Measurements from ENCODE around the gene FREM2.

The FREM2 gene

DNA sequence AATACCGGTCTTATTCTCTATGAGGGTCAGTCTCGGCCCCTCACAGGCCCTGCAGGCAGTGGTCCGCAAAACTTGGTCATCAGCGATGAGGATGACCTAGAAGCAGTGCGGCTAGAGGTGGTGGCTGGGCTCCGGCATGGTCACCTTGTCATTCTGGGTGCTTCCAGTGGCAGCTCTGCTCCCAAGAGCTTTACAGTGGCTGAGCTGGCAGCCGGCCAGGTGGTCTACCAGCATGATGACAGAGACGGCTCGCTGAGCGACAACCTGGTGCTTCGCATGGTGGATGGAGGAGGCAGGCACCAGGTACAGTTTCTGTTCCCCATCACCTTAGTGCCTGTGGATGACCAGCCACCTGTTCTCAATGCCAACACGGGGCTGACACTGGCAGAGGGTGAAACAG lies 1.8 kb downstream of the FREM2 start:
- no peak for DNase-seq

DNA sequence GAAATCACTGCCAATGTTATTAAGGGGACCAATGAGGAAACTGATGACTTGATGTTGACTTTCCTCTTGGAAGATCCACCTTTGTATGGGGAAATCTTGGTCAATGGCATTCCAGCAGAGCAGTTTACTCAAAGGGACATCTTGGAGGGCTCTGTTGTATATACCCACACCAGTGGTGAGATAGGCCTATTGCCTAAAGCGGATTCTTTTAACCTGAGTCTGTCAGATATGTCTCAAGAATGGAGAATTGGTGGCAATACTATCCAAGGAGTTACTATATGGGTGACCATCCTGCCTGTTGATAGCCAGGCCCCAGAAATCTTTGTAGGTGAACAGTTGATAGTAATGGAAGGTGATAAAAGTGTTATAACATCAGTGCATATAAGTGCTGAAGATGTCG lies 3.4 kb downstream of the FREM2 start:
- no peak for DNase-seq

DNA sequence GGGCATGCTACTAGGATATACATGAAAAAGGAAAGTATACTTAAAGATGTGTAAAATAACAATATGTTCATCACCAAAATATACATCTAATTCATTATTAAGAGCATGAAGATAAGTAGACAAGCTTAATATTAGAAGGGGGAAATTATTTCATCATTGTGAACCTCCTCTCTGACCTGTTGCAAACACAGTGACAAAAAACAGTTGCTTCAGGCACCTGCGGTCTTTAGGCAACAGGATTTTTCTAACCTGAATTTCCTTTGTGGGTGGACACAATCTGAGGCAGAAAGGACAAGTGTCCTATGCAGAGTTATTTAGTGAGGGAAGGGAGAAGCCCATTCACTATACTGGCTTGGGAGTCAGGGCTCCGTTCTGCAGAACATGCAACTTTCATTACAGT lies 6.3 kb downstream of the FREM2 start:
- no peak for DNase-seq

- DNase-seq: no peak
Observed at GRCh38 chr13:38693641-38694040, 6.8 kb downstream of the FREM2 start.

DNA sequence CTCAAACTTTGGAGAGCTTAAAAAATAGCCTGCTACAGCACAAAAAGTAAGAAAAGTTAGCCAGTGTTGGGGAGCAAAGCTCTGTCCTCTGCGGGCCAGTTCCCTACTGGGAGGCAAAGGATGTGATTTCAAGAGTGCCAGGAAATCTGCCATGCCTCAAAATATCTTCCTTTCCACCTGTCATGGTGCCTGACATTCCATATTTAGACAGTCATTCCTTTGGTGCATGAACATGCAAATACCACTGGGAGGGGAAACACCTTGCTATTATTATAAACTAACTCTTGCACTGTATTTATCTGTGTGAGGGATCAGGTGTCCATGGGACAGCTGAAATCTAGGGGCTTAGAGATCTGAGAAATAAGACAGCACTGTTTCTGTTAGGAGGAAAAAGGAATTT lies 10.3 kb downstream of the FREM2 start:
- DNase-seq: no peak

DNA sequence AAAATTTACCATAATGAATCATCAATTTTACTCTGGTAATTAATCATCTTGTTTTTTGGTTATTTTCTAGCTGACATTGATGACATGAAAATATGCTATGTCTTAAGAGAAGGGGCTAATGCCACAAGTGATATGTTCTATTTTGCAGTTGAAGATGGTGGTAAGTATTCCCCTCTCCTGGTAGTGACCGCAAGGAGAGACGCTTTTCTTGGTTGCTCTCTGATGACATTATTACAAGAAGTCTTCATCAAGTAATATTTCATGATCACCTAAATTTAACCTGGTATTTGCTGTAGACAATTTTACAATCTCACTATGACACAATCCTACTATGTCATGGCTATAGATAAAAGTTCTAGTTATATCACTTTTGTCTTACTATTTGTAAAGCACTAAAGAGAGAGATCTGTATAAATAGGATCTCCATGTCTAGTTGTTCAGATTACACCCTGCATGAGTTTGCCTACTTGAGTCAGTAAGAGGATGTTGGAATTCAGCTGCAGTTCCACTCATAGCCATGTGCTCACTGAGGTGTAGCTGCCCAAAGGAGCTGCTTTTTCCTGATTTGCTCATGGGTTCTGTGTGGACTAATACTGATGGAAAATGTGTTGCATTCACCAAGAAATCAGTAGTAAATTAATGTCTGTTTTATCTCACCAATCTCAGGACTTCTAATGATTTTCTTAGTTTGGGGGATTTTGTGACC lies 10.9 kb downstream of the FREM2 start:
- no peak for DNase-seq

- DNase-seq: no peak
Observed at GRCh38 chr13:38700051-38700450, 13.2 kb downstream of the FREM2 start.

- no peak for DNase-seq
Observed at GRCh38 chr13:38702669-38703068, 15.8 kb downstream of the FREM2 start.

GRCh38 chr13:38703255-38703654 lies 16.4 kb downstream of the FREM2 start:
- no peak for DNase-seq

- no peak for DNase-seq
Observed at GRCh38 chr13:38705365-38705764, 18.5 kb downstream of the FREM2 start.

GRCh38 chr13:38707460-38707859 lies 20.6 kb downstream of the FREM2 start:
- DNase-seq: no peak

DNA sequence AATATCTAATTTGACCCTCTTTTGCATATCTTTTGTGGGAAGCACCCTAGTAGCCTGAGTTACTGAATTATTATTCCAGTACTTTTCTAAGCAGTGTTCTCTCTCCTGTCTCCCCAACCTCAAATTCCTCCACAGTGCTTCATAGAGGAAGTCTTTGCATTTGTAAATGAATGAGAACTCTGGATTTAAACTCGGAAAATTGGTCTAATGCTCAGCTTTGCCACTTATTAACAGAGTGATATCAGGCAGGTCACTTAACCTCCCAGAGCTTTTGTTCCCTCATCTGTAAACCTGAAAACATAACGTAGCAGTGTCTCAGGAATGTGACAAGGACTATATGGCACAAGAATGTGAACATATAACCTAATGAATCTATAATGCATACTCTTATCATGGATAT lies 26.2 kb downstream of the FREM2 start:
- no peak for DNase-seq

DNA sequence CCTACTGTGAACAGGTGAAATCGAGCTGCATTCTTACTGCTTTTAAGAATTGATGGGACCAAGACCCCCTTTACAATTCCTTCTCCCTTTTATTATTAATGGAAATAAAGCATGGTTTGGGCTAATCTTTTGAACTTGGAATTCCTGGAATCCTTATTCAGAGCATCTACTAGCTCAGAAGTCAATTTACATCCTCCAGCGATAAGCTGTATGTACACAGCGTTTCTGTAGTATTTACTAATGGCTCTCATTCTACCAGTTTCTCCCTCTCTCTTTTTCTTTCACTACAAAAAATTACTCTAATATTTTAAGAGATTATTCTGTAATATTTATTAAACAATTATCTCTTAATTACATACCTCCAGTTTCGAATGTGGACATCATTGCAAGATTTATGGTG lies 31.5 kb downstream of the FREM2 start:
- DNase-seq: no peak

GRCh38 chr13:38730332-38730731 lies 43.5 kb downstream of the FREM2 start:
- DNase-seq: no peak

- DNase-seq: no peak
Observed at GRCh38 chr13:38733146-38733545, 46.3 kb downstream of the FREM2 start.

GRCh38 chr13:38735665-38736440 lies 49.0 kb downstream of the FREM2 start:
- DNase-seq: no peak

- no peak for DNase-seq
Observed at GRCh38 chr13:38743466-38743865, 56.6 kb downstream of the FREM2 start.

DNA sequence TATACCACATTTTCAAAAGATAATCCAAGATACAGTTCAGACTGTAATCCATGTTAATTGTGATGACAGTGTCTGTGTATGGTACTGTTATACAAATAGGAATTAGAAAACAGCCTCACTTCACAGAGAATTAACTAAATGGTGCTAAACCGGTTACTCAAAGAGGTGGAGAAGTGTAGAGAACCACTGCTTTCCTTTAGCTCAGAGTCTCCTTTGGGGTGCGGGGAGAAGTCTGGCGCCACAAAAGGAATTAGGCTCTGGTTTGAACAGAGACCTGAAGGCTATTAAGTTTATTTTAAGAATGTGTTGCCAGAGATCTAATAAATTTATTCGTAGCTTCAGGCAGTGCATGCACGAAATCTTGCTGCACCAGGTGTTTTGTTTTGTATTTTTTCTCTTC lies 65.8 kb downstream of the FREM2 start:
- DNase-seq: no peak

DNA sequence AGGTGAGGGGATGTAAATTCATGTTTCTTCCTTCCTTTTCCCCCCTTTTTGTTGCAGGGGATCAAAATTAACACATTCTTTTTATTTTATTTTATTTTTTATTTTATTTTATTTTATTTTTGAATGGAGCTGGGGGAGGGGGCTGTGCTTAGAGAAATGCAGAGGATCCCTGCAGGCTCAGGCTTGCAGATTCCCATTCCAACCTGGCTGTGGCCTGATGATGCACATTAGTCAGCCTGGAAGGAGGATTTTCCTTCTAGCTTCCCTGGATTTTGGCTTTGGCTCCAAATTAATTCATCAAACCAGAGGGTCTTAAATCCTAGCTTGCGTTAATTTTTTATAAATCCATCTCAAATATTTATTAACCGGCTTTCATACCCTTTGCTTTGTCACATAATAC lies 67.0 kb downstream of the FREM2 start:
- no peak for DNase-seq

DNA sequence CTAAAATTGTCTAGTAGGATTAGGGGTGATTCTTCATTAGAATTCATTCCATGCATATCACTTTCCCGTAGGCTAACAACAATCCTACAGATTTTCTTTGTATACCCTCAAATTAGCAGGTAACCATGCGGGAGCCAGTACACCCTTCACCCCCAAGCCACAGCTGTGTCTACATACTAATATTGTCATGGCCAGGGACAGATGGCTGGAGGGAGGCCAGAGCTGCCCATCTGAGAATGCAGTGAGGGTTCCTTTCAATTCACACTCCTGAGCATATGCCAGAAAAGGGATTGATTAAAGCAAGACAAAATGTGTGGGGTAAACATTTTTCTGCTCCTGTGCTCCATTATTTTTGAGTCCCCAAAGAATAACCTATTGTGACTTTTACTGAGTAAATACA lies 68.9 kb downstream of the FREM2 start:
- DNase-seq: no peak

GRCh38 chr13:38758277-38758676 lies 71.4 kb downstream of the FREM2 start:
- no peak for DNase-seq

DNA sequence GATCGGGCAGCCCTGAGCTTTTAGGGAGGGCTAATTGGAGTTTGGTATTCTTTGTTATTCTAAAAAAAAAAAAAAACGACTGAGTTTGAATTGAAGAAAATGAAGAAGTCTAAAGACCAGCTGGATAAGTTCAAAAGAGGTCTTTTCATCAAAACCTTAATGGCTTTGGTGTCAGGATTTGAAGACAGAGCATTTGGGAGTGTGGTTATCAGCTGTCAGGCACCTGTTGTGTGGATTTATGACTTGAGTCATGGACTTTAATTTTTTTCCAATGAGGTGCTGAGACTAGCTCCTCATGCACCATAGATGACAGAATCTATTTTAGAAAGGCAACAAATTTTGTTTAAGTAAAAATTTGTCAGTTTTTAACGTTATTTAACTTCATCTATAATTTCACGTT lies 72.5 kb downstream of the FREM2 start:
- DNase-seq: no peak

DNA sequence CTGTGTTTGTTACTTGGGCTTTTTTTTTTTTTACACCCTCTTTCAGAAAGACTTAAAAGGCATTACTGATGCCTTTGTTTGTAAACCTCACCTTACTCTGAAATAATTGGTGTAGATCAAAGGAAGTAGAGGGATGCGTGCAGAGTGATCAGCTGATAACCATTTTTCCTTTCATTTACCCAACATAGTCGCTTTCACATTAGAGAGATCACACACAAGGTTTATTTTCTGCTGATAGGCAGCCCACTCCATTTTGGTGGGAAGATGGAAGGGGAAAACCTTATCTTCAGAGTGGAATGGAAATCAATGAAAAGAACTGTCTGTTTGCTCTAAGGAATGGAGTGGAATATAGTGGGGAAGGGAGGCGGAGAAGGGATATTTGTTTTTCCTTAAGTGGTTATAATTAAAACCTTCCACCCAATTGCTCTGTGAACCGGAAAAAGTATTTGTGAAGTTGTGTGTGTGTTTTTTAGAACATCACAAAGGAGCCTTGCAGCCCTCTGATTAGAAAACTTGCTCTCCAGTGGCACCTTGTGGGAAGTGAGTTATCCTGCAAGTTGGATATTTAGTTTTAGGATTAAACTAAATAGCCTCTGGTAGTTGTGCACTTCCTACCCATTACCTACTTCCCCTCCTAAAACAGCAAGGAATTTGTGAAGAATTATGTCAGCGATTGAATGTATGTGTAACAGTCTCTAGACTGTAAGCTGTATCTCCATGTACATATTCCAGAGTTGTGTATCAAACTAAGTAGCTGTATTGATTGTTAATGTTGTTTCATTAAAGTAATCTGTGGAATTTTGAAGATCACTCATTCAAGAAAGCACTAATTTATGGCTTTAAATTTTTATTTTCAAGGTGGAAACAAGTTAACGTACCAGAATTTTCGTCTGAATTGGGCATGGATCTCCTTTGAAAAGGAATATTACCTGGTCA lies 76.8 kb downstream of the FREM2 start:
- DNase-seq: no peak

GRCh38 chr13:38766799-38767198 lies 79.9 kb downstream of the FREM2 start:
- DNase-seq: no peak

Data from stimulated activated CD4-positive, alpha-beta T cell treated with anti-CD3 and anti-CD28 coated beads, Interleukin-12 subunit alpha, Interleukin-12 subunit beta, amount 100 ng/mL, for 4 hours (primary cell).